Upper lobe of left lung (tissue), 6 donors: Measurements from ENCODE around the gene HEATR3. TPM values are rescaled to one million over a fixed set of nuclear protein-coding genes. Genes with fewer than 3 reads are reported as not detected.
A peak's percentile ranks its signal among the peaks of the same experiment; 100 is the strongest.

ENCODE experiments used
- ATAC-seq, 2 donors: fragments of 200-7000 bp; cut with Tn5 transposase; one replicate each; pipeline ENCODE4 v1.9.1; 2022; ENCODE audit warnings: mild to moderate bottlenecking in 2 of 2, moderate library complexity in 2 of 2; ENCODE audit not compliant: low FRiP score in 2 of 2
- DNase-seq, 2 donors: peaks; one replicate each; pipeline ENCODE4 v3.0.0-alpha.2; 2019 to 2020
- H3K27ac ChIP-seq, 4 donors: fragments of 200-600 bp; sonication (generic); one replicate each; pipeline ENCODE4 v1.5.1; 2016 to 2019
- H3K27me3 ChIP-seq, 4 donors: fragments of 200-600 bp; sonication (generic); one replicate each; pipeline ENCODE4 v1.5.1; 2017 to 2019
- H3K36me3 ChIP-seq, 4 donors: fragments of 200-600 bp; sonication (generic); one replicate each; pipeline ENCODE4 v1.5.1; 2016 to 2019
- H3K4me1 ChIP-seq, 4 donors: fragments of 200-600 bp; sonication (generic); one replicate each; pipeline ENCODE4 v1.5.1; 2018 to 2019
- H3K4me3 ChIP-seq, 4 donors: fragments of 200-600 bp; sonication (generic); one replicate each; pipeline ENCODE4 v1.5.1; 2017 to 2019; ENCODE audit warnings: mild to moderate bottlenecking in 2 of 4, moderate library complexity in 1 of 4
- H3K9me3 ChIP-seq, 4 donors: fragments of 200-600 bp; sonication (generic); one replicate each; pipeline ENCODE4 v1.5.1; 2018 to 2019
- CTCF ChIP-seq, 6 experiments: fragments of 450-650 bp in 4 of 6; fragments of 200-600 bp in 2 of 6; sonication (generic) in 2 of 6; IDR thresholded peaks; one replicate each; pipeline ENCODE4 v1.5.1; 2016 to 2019; ENCODE audit warnings: antibody characterized with exemption in 6 of 6
- EP300 ChIP-seq, 4 donors: sonication (generic); formaldehyde crosslinking; IDR thresholded peaks; one replicate each; pipeline ENCODE4 v1.5.1; 2017; ENCODE audit warnings: antibody characterized with exemption in 4 of 4, control low read depth in 2 of 4
- POLR2A ChIP-seq, 4 donors: fragments of 450-650 bp; IDR thresholded peaks; one replicate each; pipeline ENCODE4 v1.5.1; 2016 to 2017; ENCODE audit warnings: antibody characterized with exemption in 4 of 4, mild to moderate bottlenecking in 2 of 4
- POLR2AphosphoS5 ChIP-seq, 2 donors: sonication (generic); formaldehyde crosslinking; IDR thresholded peaks; one replicate each; pipeline ENCODE4 v1.5.1; 2017; ENCODE audit warnings: antibody characterized with exemption in 2 of 2
- WGBS, 2 donors: methylation state at CpG; one replicate each; pipeline ENCODE4 v1.1.5; 2017 to 2018; 5-methylcytosine and 5-hydroxymethylcytosine counted together
- total RNA-seq, 6 donors: library from RNA; depleted of rRNA in 4 of 6; stranded (reverse); fragments of >200 nt in 4 of 6; gene quantifications; one replicate each; pipeline versions ENCODE4 v1.1.0 to v1.2.1, GENCODE V29; 2016 to 2021
- donor health status: DM: no; HTN: no; CAD: no; lungs with moderate emphysema.
- donor health status: DM: no; HTN: yes; CAD: no; lungs with severe emphysema.

The HEATR3 gene
- total RNA-seq, 6 donors from 2014 or later = 15.0 to 59.7 (median 25.1) TPM

GRCh38 chr16:50088302-50088701, 22.5 kb downstream of the HEATR3 start:
- 90 to 98% methylated on average over 3 of the region's 3 CpGs for WGBS, 2 donors
- ATAC-seq (no peak), DNase-seq (no peak)
- no peaks in the 10 kb centered on the region for H3K27me3 ChIP-seq
- peaks cover 0 to 2% (median 0%) of the 10 kb centered on the region in 4 donors for H3K4me1 ChIP-seq
- H3K36me3 ChIP-seq = peaks cover 8 to 65% (median 51%) of the 10 kb centered on the region in 4 donors
- no peaks in the 10 kb centered on the region for H3K9me3 ChIP-seq
- no peak for TF ChIP-seq EP300 (IDR thresholded peaks at IDR 0.05)
- no peak for TF ChIP-seq POLR2A (IDR thresholded peaks at IDR 0.05)
- no peak for TF ChIP-seq POLR2AphosphoS5 (IDR thresholded peaks at IDR 0.05)
- TF ChIP-seq CTCF (IDR thresholded peaks at IDR 0.05) = no peak
- no peak overlapping the region for H3K4me3 ChIP-seq
- no peak overlapping the region for H3K27ac ChIP-seq

GRCh38 chr16:50092891-50093290, 27.1 kb downstream of the HEATR3 start:
- peaks cover 0 to 10% (median 0%) of the 10 kb centered on the region in 4 donors for H3K4me1 ChIP-seq
- H3K27ac ChIP-seq = peak overlapping the region in 3 of 4 donors; percentile 21 to 44 (median 27)
- peaks cover 0 to 39% (median 20%) of the 10 kb centered on the region in 4 donors for H3K36me3 ChIP-seq
- TF ChIP-seq POLR2AphosphoS5 (IDR thresholded peaks at IDR 0.05) (no peak), EP300 (IDR thresholded peaks at IDR 0.05) (no peak), POLR2A (IDR thresholded peaks at IDR 0.05) (no peak), CTCF (IDR thresholded peaks at IDR 0.05) (no peak)
- H3K9me3 ChIP-seq = no peaks in the 10 kb centered on the region
- no peaks in the 10 kb centered on the region for H3K27me3 ChIP-seq
- H3K4me3 ChIP-seq = no peak overlapping the region
- no peak for ATAC-seq
- 93 to 97% methylated on average over 6 of the region's 6 CpGs for WGBS, 2 donors
- DNase-seq = no peak

- WGBS, 2 donors = 50 to 74% methylated on average over 11 to 12 of the region's 12 CpGs
- DNase-seq = peak in 1 of 2 donors; percentile 79
- no peak for TF ChIP-seq CTCF (IDR thresholded peaks at IDR 0.05)
- TF ChIP-seq EP300 (IDR thresholded peaks at IDR 0.05) = peak in 3 of 4 donors; percentile 45 to 76 (median 45)
- peak; percentile 47 to 67 for TF ChIP-seq POLR2AphosphoS5 (IDR thresholded peaks at IDR 0.05)
- TF ChIP-seq POLR2A (IDR thresholded peaks at IDR 0.05) = peak in 1 of 4 donors; percentile 18
- H3K27me3 ChIP-seq = no peaks in the 10 kb centered on the region
- peaks cover 0 to 10% (median 0%) of the 10 kb centered on the region in 4 donors for H3K4me1 ChIP-seq
- peak; percentile 77 to 95 for ATAC-seq
- no peaks in the 10 kb centered on the region for H3K9me3 ChIP-seq
- H3K36me3 ChIP-seq = peaks cover 0 to 29% (median 12%) of the 10 kb centered on the region in 4 donors
- no peak overlapping the region for H3K4me3 ChIP-seq
- peak overlapping the region; percentile 46 to 79 (median 60) for H3K27ac ChIP-seq
Observed at GRCh38 chr16:50093607-50094539, 28.1 kb downstream of the HEATR3 start.

DNA sequence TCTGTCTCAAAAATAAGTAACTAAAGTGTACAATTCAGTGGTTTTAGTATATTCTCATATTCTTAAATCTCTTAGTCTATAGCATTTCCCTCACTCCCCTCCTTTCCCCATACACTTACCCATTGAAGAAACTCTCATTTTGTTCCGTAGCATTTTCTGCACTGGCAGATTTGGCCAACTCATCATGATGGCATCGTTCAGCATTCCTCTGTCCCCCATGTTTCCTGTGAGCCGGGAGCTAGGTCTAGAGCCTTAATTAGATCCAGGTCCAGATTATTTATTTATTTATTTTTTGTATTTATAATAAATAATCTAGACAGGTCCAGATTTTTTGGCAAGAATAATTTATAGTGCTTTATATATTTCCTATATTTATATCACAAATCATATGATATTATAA, 31.0 kb downstream of the HEATR3 start:
- Histone ChIP-seq H3K27me3 (no peaks in the 10 kb centered on the region), H3K27ac (no peak overlapping the region), H3K9me3 (no peaks in the 10 kb centered on the region), H3K36me3 (peaks cover 14 to 40% (median 24%) of the 10 kb centered on the region in 4 donors), H3K4me1 (peaks cover 0 to 10% (median 0%) of the 10 kb centered on the region in 4 donors), H3K4me3 (no peak overlapping the region)
- TF ChIP-seq POLR2A (IDR thresholded peaks at IDR 0.05) (no peak), POLR2AphosphoS5 (IDR thresholded peaks at IDR 0.05) (no peak), EP300 (IDR thresholded peaks at IDR 0.05) (no peak), CTCF (IDR thresholded peaks at IDR 0.05) (no peak)
- DNase-seq (no peak), ATAC-seq (no peak)
- 88 to 91% methylated on average over 3 of the region's 3 CpGs for WGBS, 2 donors
